GM19467 (cell line): ENCODE results near the gene REEP3.
A peak's percentile ranks its signal among the peaks of the same experiment; 100 is the strongest.
"Not testable (repeated sequence)": the region's sequence is repeated elsewhere in the genome, so short reads cannot be mapped to it uniquely, and the experiment has no call there.

Source experiments
- ATAC-seq: cut with Tn5 transposase; IDR thresholded peaks from one replicate; pipeline ENCODE4 v1.9.1; 2021; ENCODE audit warnings: mild to moderate bottlenecking, moderate library complexity; ENCODE audit not compliant: unreplicated experiment

Gene REEP3

DNA sequence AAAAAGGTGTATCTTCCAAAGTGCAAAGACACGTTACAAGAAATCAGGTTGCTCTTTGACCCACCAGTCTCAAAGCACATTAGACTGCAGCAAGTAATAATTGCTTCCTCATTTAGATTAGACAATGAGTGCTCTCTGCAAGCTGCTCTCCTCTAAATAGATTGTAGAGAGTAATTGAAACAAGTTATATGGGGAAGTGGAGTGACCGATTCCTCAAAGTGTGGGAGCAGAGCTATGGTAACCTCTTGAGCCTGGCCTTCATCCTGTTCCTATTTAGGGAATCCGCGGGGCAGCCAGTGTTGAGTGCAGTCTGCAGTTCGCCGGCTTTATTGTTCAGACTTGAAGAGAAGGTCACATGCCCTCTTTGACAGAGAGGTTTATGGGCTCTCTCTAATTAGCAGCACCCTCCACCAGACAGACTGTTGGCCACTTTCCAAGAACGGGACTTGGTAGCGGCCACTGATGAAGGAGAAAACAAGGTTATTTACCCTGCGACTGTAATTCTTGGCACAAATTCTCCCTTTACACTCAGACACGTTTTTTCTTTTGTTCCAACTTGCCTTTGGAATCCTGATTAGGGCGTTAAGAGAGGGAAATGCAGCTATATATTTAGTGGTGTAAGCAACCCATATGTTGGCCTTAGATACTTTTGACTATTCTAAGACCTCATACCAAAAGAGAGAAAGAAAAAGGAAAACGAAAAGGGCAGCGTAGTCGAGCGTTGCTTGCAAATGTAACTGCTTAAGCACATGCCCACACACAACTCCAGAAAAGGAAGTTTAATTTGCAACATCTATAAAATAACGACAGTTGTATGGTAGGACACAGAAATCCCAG is 107.5 kb downstream of the REEP3 start:
- ATAC-seq: peak; percentile 24

DNA sequence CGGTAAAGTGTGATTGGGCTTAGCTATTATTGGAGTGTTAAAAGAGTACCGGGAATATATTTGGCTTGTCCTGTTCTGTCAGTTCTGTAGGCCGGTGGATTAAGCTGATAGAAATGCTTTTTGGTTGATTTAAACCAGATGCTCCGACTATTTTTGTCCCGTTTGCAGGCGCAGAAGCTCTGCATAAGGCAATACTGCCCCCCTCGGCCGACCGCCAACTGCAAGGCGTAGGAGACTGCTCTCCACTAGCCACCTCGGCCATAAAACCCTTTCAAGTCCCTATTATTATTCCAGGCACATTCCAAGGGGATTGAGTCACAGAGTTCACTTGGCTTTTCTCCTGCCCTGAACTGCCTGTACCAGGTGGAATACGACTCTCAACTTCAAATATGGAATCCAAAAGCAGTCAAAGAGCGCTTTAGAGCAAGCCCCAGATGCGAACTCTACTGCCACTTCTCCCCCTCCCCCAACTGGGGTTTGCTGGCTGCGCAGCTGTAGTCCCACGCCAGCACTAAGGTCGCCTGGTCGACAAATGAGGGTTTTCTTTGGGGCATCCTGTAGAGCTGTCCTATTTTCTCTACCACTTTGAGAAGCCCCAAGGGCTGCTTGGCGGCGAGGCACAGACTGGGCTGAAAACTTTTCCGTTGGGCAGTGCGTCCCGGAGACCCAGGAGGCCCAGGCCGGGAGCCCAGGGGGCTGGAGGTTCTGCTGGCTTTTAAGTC is 108.3 kb downstream of the REEP3 start:
- ATAC-seq: peak; percentile 44

DNA sequence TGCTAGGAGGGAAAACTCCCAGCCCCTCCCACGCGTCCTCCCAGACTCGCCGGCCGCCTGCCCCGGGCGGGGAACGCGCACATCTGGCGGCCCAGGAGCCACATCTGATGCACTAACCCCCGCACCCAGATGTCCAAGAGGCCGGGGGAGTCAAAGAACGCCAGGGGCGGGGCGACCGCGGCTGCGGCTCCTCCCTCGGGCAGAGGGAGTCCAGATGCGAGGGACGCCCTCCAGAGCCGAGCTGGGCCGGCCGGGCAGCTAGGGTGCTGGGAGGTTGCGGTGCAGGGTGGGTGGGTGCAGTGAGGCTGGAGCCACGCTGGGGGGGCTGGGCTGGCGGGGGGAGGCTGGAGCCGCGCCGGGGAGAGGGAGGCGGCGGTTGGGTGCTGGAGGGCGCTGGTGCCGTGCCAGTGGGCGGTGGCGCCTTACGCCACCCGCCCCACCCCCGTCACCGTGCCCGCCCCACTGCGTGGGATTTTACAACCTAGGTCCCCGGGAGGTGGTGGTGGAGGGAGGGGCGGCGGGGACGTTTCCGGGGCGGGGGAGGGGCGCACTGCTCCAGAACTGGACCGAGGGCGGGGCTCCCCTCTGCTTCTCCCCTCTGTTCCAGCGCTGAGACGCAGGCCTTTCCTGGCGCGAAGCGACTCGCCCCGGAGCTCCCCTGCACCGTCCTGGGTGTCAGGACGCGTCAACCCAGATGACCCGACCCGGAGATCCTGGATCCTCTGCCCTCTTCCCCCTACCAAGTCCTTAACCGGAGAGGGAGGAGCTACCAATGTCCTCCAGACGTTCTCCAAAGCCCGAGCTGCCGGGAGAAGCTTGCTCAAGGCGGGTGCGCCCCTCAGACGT is 109.1 kb downstream of the REEP3 start:
- peak; percentile 62 for ATAC-seq

DNA sequence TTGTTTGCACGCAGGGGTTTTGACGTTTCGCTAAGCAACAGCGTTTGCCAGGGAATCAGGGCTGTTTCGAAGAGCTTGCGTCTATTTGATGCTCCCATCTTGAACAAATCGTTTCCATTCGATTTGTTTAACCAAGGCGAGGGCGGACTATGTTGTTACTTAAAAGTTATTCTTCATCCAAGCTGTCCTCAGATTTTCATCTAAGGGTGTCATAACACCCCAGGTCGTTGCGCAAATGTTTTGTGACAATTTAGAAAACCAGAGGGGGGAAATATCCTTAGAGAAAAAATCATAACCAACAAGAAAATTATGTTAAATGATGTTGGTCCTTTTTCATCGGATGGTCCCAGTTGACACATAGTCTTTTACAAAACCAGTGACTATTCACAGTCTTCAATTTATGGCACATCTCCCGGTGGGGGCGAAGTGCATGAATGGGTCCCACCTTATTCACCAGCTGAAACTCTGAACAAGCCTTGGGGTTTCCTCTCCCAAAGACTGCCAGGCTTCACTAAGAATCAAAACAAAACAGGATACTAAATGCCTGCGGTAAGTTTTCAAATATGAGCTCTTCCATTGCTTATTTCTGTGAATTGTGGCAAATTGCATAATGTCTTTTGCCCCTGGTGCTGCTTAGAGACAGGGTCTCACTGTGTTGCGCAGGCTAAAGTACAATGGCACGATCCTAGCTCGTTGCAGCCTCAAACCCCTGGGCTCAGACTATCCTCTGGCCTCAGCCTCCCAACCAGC is 109.9 kb downstream of the REEP3 start:
- no peak for ATAC-seq

DNA sequence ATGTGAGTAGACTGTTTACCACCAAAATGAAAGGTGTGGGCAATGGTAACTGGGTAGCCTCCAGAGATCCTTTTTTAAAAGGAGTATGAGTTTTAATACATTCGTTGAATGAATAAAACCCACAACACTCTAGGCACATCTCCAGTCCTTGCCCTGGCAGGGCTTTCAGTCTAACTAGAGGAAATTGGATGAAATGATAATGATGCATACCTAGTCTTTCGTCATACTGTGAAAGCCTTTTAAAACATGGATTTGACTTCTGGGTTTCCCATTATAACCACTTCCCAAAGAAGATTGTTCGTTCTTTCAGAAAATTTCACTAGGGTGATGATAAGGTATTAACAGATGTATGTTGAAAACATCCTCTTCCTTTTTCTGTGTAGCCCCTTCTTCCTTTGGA is 110.8 kb downstream of the REEP3 start:
- ATAC-seq: no peak

DNA sequence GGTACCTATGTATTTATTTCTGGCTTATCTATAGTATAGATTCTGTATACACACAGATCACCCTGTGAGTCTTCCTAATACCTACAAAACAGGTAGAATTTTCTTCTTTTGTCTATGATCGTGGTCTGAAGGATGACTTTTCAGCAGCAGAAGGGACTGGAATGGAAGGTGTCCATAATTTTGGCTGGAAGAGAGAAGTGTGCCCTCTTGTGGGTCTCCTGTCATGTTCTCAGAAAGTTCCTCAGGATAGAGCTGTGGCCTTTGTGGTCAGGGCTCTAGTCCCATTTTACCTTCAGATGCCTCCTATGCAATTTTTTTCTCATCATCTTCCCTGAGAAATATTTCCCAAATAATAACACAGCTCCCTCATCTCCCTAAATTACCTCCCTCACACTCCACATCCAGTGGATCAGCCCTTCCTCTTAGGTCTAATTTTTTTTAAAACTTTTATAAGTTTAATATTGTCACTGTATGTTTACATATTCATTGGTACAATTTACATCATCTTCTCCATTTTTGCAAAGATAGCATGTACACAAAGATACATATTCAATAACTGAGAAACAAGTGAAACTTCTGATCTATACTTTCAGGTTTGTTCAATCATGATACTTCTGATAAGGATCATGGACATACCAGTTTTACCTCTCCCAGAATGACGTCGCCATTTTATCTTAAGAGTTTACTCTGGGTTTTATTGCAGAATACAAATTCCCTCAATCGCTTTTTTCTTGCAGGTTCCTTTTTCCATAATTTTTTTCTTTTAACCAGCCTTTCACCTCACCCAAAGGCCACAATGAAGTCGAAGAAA is 112.7 kb downstream of the REEP3 start:
- ATAC-seq: no peak

DNA sequence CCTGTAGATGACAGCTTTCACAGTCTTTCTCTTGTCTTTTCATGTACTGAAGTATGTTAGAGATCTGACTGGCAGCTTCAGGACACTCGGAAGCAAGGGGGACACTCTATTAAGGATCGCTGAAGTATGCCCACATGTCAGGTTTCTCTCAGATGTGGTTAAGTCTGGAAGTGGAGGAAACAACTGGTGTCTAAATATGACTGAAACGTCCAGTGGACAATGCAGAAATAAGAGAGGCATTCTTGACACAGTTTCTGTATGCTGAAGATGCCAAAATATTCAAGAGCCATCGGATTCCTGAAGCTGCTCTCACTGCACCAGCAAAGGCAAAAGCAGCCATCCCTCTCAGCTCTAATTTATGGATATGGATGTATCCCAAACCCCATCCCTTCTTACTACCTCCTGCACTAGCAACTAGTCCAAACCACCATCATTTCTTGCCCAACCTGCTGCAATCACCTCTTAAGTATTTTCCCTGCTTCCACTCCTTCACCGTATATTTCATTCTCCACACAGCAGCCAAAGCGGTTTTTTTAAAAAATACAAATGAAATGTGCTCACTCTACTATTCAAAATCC is 113.4 kb downstream of the REEP3 start:
- no peak for ATAC-seq

DNA sequence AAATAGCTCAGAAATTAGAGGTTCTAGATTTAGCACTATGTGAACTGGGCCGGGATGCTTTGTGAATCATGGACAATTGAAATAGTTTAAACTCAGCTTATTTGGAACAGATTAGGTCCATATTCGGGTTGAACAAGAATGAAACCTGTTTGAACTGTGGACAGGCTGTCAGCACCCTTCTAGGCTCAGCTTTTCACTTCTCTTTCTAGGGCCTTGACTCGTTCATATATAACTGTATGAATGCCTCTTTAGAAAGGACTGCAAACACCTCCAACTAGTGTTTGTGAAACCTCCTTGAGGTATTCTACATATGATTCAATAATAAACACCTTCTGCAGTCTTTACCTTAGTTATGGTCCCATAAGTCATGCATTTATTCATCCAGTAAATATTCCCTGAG is 115.6 kb downstream of the REEP3 start:
- no peak for ATAC-seq

DNA sequence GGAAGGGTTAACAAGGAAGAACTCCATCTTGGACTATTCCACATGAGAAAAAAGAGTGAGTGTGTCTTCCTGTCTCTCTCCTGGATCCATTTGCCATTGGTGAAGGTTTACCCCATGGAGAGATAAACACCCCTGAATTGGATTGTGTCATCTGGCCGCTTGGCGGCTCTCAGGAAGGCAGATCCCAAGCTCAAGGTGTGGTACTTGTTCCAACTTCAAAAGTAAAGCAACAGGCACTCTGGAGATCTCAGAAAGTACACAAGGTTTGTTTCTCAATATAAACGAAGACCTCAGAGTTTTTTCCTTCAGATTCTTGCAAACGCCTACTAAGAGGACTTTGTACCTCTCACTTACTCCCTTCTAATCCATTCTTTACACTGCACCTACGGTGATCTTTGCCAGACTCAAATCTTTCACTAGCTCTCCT is 116.7 kb downstream of the REEP3 start:
- ATAC-seq: no peak

DNA sequence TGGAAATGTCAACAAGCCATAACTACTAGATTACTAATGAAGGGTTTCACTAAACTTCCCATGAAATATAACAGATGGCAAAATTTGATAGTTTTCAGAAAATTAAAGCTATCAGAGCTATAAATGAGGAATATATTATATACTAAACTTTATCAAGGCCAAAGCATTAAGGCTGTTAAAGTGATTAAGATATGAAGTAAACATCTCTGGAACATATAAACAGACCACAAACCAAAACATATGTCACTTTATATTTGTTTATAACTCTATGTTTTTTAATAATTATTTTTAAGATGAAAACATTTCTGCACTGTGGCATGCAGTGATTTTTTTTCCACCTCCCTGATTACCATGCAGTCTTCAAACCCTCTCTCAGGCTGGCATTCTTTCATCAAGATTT is 120.2 kb downstream of the REEP3 start:
- no peak for ATAC-seq

DNA sequence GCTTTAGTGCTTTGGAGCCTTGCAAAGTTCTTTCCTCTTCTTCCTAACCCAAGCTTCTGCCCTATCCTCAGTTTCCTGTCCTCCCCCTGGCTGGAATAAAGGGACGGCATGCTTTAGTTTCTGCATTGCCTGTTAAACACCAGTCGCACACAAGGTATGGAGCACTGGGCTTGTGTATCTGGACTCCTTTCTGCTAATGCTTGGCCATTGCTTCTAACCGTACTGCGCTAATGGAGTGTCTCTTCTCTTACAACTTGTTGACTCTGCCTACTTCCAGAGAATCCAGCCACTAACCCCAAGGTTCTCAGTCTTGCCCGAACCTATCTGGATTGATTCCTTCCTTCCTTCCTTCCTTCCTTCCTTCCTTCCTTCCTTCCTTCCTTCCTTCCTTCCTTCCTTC is 120.6 kb downstream of the REEP3 start:
- ATAC-seq: no peak

DNA sequence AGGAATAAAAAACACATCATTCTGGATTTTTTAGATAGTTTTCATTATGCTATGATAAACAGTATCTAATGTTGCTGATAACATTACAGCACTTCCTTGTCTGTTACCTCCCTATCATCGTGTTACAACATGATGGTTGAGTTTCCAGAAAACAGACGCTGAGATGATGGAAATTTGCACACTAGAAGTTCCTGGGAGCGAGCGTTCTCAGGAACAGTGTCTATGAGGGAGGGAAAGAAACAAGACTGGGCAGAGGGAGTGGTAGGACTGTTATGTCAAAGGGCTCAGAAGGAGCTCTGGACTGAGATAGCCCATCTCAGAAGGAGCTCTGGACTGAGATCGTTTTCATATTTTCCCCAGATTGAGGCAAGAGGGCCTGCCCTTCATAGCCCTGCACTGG is 121.6 kb downstream of the REEP3 start:
- no peak for ATAC-seq

DNA sequence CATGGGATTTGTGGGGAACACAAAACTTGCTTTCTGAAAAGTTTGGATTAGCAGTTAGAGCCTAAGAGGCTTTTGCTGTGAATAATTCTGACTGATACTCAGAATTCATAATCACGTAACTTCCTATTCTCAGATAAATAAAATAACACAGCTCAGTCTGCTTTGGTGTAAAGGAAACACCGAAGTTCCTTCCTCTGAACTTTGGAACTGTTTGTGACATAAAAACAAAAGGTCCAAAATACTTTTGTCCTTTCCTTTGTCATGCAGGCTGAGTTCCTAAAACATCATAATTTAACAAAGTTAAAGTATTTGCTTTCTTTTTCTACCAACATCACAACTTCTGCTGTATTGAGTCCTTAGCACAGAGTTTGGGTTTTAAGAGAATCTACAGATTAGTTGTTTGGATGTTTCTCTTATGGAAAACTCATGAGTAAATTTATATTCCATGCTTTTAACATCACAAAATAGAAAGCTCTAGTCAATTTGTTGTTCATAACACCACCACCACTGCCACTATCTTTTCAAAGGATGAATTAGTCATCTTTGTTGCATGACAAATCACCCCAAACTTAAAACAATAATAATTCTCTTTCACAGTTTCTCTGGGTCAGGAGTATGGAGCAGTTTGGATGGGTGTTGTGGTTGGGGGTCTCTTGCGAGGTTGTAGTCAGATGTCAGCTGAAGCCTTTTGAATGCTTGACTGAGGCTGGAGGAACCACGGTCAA is 123.4 kb downstream of the REEP3 start:
- ATAC-seq: no peak

DNA sequence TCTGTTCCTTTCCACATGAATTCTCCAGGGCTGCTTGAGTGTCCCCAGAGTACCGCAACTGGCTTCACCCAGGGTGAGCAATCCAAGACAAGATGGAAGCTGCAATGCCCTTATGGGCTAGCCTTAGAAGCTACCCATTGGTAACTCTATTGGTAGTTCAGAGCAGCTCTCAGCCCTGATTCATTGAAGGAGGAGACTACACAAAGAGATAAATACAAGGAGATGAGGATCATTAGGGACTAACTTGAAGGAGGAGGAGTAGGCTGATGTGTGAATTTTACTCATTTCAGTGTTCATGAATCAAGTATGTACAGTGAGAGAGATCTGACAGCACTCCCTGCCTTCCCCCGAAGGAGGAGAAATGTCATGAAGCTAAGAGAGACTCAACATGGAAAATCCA is 124.0 kb downstream of the REEP3 start:
- no peak for ATAC-seq

DNA sequence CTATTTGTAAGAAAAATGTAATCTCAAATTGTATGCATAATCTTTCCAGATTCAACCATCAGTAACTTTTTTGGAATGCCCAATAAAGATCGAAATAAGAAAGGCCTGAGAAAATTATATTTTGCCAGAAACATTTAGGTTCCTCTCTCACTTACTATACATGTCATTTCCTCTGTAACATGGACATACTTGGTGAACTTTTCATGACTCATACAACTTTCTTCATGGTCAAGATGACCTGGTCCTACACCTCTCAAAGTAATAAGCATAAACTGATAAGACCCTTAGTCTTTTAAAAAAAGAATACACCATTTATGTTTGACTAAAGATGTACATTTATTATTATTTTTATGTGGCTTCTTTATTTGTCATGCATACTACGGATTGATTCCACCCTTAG is 125.3 kb downstream of the REEP3 start:
- no peak for ATAC-seq

DNA sequence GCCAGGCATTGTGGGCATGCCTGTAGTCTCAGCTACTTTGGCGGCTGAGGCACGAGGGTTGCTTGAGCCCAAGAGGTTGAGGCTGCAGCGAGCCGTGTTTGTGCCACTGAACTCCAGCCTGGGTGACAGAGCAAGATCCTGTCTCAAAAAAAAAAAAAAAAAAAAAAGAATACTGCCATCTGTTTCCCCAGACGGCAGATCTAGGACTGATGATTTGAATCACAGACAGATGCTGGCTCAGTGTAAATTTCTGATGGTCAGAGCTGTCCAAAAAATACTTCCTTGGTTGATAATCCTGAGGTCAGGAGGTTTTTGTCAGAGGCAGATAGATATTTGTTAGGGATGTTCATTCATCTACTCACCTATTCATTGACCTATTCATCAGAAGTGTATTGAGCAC is 130.7 kb downstream of the REEP3 start:
- ATAC-seq: no peak

DNA sequence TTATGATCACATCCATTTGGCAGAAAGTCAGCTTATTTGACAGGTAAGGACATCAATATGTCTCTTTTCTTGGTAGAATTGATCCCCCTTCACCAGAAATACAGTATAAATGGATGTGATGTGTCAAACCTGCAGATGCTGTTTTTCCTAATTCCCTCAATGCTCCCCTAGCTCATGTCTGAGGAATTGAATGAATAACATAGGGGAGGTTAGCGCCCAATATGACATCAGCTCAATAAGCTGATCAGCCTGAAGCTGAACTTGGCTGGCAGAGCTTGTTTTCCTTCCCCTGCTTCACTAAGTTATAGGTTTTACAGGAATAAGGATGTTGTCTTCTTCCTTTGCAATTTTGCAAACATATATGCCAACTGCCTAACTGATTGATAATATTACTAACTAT is 132.5 kb downstream of the REEP3 start:
- ATAC-seq: no peak

DNA sequence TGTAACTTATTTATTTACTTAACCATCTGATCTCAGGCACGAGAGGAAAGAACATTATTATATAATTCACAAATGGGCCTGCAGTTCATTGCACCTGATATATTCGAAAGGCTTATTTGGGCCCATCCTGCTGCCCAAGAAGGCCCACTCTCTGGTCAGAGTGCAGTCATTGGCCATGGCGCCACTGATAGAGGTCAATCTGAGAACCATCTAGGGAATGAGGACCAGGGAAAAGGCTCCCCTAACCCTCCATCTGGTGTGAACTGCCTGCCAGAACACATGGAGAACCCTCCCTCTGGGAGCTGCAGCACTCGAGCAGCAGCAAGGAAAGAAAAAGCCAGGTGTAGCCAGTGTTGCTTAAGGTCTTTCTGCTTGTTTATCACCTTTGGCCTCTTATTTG is 136.6 kb downstream of the REEP3 start:
- no peak for ATAC-seq

DNA sequence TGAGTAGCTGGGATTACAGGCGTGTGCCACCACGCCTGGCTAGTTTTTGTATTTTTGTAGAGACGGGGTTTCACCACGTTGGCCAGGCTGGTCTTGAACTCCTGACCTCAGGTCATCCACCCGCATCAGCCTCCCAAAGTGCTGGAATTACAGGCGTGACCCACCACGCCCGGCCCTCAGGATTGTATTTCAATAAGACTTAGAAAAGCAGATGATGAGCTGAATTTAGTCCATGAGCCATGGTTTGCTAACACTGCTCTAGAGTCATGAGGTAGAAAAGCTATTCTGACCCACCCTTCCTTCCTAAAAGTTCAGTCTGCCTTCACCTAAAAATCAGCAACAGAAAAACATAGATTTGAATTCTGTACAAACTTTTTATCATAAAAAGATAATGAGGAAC is 139.7 kb downstream of the REEP3 start:
- not testable (repeated sequence) for ATAC-seq
